GM15510 (cell line): ENCODE results near the gene HIBCH.

ENCODE experiments used
- POLR2A ChIP-seq: IDR thresholded peaks from 3 replicates; pipeline ENCODE4 v1.6.1; 2011; ENCODE audit warnings: borderline replicate concordance; ENCODE audit not compliant: insufficient read length; ENCODE audit errors: extremely low read depth

Gene HIBCH

DNA sequence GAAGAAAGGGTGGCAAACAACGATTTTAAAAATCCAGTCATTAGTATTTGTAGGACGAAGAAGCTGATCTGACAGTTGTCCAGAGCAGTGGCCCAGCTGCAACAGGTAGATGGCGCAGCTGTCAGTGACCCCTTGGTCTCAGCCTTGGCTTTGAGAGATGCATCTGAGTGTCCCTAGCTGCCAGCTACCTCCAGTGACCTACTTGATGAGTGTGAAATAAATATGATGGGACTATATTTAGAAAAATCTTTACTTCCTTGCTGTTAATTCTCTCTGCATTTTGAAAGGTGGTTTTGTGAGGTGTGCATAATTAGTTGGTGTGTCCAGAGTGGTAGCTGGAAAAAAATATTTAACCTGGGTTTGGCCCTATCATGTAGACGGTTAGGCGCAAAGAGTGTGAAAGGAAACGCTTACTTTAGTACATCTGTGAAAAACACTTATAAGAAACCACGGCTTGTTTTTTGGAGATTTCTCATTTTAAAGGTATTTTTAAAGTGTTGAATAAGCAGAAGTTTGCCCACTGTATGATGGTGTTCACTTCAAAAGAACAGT is 24.7 kb upstream of the HIBCH start:
- no peak for TF ChIP-seq POLR2A

DNA sequence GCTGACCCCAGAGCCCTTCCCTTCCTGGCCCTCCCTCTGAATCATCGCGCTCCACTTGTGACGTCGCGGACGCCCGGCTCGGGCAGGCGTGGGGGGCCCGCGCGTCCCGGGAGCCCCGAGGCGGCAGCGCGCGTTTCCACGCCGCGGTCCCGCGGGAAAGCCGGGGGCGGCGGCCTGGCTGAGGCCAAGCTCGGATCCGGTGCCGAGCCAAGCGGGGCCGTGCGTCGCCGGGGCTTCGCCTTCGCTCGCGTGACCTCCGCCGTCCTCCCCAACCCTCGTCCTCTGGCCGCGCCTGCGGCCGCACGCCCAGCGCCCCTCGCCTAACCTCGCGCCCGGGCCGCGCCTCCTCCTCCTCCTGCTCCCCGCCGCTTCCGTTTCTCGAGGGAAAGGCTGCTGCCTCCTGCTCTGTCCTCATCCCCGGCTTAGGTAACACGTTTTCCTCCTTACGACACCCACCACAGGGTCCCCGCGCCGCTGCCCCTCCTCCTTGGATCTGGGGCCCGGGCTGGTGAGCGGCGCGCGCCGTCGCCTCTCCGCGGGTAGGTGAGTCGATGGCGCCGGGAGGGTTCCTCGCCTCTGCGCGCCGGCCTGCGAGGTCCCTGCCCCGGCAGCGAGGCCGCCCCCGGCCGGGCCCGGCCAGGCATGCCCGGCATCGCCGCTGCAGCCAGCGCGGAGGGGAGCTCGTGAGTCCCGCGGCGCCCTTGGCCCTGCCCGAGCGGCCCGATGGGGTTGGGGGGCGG is 24.1 kb upstream of the HIBCH start, which contains the start of gene INPP1:
INPP1 (plus strand) TSS at position 54 of the 740 bp plus-strand sequence. CDS start 16,514 bp downstream, outside the sequence.
- TF ChIP-seq POLR2A: peak; percentile 44

DNA sequence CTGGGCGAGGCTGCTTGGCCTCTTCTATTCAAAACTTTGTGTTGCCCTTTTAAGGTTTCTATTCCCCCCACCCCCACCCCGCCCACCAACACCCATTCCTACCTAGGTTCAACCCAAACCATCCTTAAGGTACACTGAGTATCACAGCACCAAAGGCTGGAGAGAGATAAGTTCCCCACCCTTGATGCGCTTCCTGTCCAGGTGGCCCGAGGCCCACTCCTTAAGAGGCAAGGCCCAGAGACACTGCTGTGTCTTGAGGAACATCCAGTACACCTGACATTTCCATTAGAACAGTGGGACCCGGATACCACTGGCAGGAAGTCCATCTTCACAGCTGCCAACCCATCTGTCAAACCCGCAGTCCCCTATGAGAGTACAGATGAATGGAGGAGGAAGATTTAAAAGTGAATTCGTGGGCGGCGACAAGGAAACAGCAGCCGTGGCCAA is 23.5 kb upstream of the HIBCH start:
- no peak for TF ChIP-seq POLR2A

DNA sequence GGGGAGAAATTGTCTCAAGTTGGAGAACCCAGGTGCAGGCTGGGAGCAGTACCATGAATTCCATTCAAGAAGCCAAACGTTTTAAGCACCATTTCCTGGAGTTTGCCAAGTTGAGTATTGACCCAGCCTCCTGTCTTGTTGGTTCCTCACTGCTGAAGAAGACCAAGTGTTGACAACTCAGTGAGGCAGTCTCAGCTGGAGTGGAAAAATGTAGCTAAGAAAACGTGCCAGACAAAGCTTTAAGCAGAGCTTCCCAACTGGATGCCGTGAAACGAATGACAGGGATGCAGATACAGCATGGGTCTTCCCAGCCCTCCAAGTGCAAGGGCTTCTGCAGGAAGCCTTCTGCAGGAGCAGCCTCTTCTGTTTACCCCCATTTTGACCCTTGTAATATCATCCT is 23.0 kb upstream of the HIBCH start:
- TF ChIP-seq POLR2A: no peak

DNA sequence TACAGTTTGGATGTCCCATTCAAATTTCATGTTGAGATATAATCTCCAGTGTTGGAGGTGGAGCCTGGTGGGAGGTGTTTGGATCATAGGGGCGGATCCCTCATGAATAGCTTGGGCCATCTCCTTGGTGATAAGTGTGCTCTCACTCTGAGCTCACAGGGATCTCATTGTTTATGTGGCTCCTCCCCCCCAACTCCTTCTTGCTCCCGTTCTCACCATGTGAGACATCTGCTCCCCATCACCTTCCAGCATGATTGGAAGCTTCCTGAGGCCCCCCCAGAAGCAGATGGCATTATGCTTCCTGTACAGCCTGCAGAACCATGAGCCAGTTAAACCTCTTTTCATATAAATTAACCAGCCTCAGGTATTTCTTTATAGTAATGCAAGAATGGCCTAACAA is 20.7 kb upstream of the HIBCH start:
- no peak for TF ChIP-seq POLR2A

DNA sequence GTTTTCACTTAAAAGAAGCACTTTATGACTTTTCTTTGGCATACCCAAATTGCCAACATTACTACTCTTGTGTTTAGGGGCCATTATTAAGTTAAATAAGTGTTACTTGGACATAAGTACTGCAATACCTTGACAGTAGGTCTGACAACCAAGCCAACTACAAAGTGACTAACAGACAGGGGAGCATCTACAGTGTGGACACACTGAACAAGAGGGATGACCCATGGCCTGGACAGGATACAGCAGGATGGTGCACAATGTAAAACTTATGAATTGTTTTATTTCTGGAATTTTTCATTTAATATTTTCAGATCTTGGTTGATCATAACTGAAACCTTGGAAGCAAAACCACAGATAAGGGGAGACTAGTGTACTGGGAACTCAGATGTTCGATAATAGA is 19.8 kb upstream of the HIBCH start:
- no peak for TF ChIP-seq POLR2A

DNA sequence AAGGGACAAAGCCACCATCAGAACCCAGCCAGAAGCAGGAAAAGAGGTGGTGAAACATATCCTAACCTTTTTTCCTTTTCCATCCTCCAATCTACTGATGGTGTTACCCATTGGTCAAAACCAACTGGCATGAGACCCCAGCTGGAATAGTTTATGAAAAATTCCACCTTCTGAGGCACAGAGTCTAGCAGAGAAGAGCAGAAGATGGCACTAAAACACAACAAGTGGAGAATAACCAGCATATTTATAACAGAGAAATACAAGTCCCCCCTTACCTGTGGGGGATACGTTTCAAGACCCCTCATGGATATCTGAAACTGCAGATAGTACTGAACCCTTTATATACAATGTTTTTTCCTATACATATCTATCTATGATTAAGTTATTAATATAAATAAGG is 18.8 kb upstream of the HIBCH start:
- TF ChIP-seq POLR2A: no peak

DNA sequence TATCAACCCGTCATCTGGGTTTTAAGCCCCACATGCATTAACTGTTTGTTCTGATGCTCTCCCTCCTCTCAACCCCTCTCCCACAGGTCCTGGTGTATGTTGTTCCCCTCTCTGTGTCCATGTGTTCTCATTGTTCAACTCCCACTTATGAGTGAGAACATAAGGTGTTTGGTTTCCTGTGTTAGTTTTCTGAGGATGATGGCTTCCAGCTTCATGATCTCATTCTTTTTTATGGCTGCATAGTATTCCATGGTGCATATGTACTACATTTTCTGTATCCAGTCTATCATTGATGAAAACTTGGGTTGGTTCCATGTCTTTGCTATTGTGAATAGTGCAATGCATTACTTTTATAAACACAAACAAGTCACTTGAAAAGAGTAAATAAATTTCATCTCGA is 16.8 kb upstream of the HIBCH start:
- TF ChIP-seq POLR2A: no peak

DNA sequence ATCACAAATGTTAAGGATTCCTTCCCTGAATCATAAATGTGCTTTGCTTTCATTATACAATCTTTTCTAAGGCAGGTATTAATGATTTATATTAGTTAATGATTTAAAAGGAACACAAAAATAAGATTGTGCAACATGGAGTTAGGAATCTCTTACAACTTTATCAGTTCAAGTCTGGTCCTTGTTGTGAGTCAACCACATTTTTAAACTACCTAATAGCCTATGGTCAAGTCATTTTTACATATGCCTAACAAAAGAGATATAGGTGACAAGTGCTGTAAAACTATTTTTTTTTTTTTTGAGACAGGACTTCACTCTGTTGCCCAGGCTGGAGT is 15.6 kb upstream of the HIBCH start:
- TF ChIP-seq POLR2A: no peak

DNA sequence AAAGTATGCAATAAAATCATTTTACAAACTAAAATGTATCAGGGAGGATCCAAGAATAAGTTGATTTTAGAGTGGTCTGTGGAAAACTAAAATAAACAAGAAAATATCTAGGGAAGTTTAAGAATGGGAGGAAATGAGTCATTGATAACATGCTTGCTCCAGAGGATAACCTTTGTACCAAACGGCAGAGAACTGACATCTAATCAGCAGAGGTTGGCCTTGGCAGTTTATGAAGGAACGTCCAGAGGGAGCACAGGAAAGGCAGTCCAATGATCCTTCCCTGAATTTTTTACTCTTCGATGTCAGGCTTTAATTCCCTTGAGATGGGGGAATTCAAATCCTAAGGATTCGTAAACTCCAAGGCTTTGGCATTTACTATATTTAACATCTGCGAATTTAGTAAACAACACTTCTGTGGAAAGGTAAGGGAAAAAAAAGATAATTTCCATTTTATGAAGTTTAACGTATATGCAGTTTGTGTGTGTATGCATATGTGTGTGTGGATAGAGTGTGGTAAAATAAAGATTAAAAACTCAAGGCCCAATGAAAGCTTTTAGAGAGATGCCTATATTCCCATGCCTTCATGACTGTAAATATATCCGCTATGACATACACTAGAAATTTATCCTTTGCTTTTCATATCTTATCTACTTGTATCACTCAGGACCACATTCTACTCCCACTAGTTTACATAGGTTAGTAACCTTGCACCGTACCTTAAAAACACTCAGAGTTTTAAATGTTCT is 15.0 kb upstream of the HIBCH start:
- no peak for TF ChIP-seq POLR2A

DNA sequence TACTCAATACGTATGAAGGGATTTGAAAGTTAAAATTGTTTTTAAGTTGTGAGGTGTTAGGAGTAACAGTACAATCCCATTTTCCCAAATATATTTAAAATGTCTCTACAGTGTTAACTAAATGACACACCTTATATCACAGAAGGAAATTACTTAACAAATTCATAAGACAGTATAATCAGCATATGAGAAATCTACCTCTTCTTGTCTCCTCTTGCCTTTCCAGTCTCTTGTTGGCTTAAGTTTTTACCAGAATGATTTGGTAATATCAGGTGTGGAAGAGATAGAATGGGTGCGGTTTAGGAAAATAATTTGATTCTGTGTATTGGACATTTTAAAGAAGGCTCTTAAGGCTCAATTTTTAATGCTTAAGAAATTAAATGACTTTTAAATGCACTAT is 14.3 kb upstream of the HIBCH start:
- TF ChIP-seq POLR2A: no peak

DNA sequence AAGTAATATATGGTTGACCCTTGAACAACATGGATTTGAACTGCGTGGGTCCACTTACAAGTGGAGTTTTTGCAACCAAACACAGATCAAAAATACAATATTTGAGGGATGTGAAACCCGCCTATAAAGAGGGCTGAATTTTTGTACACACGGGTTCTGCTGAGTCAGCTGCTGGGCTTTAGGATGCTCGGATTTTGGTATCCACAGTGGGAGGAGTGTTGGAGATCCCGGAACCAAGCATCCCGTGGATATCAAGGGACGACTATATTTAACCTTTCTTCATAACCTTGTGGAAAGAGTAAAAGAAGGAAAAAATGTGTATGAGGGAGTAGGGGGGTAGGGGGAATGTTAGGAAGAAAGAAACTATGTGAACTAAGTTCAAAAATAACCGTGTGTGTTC is 13.8 kb upstream of the HIBCH start:
- TF ChIP-seq POLR2A: no peak

DNA sequence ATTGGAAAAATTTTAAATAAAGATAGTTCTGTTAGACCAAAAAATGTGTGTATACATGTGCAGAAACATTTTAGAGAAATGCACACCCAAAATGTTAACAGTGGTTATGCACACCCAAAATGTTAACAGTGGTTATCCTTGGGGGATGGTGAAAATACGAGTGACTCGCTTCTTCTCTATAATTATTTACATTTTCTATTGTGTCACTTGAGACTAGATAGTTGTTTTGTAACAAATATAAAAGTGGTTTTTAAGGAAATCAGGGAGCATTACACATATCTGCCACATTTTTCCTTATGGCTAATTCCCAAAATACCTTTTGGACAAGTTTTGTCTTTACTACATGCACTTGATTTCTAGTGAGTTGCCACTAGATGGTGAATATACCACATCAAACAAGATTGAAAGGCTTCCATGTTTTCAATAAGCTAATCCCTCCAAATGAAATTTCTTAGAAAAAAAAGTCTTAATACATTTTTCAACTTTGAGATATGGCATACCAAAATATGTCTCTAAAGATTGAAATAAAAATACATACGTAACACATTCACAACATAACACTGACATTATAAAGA is 9.0 kb upstream of the HIBCH start:
- no peak for TF ChIP-seq POLR2A

DNA sequence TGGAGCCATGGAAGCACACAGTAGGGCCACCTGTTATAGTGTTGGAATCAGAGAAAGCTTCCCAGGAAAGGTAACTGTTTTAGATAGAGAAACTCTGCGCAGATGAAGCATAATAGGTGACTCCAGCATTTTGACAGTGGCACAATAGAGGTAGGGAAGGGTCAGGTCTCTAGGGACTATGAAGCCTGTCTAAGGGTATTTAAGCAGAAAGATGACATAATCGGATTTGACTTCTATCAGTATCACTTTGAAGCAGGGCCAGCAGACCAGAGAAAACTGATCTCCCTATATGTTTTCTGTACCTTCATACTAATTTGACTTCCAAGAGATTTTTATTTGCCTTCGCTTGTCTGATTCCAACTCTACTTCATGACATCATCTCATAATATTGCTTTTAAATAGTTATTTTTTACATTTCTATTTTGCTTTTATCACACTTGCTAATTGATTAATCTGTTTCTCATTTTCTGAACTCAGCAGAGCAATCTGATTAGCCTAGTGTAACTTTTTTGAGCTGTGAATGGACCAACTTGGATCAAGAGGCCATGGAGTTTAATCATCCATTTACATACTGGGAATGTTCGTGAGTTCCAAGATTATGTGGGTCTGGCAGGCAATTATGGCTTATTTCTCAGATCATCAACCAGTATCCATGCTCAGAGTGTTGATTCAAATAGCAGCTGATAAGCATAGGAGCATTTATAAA is 8.4 kb upstream of the HIBCH start:
- TF ChIP-seq POLR2A: no peak

DNA sequence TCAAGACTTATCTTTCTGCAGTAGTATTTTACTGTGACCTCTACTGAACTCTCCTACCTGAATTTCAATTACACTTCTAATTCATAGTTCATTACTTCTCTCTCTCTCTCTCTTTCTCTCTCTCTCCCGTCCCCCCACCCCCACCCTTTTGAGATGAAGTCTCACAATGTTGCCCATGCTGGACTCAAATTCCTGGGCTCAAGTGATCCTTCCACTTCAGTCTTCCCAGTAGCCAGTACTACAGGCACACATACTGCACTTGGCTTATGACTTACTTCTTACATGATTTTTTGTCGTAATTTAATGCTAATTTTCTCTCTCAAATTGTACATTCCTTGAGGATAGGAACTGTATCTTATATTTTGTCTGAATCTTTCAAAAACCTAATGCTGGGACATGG is 6.0 kb upstream of the HIBCH start:
- no peak for TF ChIP-seq POLR2A
